Measurements from ENCODE around the gene MAPK14. TPM values are rescaled to one million over a fixed set of nuclear protein-coding genes. Genes with fewer than 3 reads are reported as not detected.
"Not testable (repeated sequence)": the region's sequence is repeated elsewhere in the genome, so short reads cannot be mapped to it uniquely, and the experiment has no call there.

MAPK14 gene
- total RNA-seq, 2 donors from 2014 or later, result 43.7 to 48.1 TPM

DNA sequence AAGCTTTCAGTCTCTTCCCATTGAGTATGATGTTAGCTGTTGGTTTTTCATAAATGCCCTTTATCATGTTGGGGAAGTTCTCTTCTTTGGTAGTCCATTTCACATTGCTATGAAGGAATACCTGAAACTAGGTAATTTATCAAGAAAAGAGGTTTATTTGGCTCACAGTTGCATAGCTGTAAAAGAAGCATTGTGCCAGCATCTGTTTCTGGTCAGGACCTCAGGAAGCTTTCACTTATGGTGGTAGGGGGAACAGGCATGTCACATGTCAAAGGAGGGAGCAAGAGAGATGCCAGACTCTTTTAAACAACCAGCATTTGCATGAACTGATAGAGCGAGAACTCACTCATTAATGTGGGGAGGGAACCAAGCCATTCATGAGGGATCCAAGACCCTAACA is 54.7 kb downstream of the MAPK14 start:
- H3K9me3 ChIP-seq (ENCODE audit: control insufficient read depth, low read length, poor library complexity, severe bottlenecking), result no peaks in the 10 kb centered on the region
- H3K4me3 Mint-ChIP-seq, result no peak overlapping the region
- ATAC-seq (no peak), DNase-seq (no peak)
- H3K27me3 Mint-ChIP-seq, result no peaks in the 10 kb centered on the region
- H3K27ac Mint-ChIP-seq, result peak overlapping the region; percentile 60
- peaks cover 4% of the 10 kb centered on the region for H3K4me1 Mint-ChIP-seq
- H3K36me3 Mint-ChIP-seq (ENCODE audit: low read depth), result peaks cover 18% of the 10 kb centered on the region

DNA sequence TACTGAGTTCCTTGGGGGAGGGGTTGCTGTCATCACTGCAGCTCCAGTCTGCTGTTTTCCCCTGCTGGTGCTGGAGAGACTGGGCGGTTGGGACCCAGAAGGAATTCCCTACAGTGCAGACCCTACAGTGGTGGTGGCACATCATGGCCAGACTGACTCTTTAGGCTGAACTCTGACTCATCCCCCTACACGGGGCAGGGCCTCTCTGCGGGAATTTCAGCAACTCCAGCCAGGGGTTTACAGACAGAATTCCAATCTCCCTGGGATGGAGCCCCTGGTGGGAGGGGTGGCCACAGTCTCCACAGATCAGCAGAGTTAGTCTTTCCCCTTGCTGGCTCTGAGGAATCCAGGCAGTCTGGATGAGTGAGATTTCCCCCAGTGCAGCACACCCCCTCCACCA is 55.8 kb downstream of the MAPK14 start:
- H3K4me3 Mint-ChIP-seq, result no peak overlapping the region
- peaks cover 18% of the 10 kb centered on the region for H3K36me3 Mint-ChIP-seq (ENCODE audit: low read depth)
- H3K4me1 Mint-ChIP-seq, result peaks cover 4% of the 10 kb centered on the region
- no peak for ATAC-seq
- no peaks in the 10 kb centered on the region for H3K27me3 Mint-ChIP-seq
- peak overlapping the region; percentile 60 for H3K27ac Mint-ChIP-seq
- no peaks in the 10 kb centered on the region for H3K9me3 ChIP-seq (ENCODE audit: control insufficient read depth, low read length, poor library complexity, severe bottlenecking)
- no peak for DNase-seq

DNA sequence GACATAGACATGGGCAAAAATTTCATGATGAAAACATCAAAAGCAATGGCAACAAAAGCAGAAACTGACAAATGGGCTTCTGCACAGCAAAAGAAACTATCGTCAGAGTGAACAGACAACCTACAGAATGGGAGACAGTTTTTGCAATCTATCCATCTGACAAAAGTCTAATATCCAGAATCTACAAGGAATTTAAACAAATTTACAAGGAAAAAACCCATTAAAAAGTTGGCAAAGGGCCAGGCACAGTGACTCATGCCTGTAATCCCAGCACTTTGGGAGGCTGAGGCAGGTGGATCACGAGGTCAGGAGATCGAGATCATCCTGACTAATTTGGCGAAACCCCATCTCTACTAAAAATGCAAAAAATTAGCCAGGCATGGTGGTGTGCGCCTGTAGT is 60.6 kb downstream of the MAPK14 start:
- not testable (repeated sequence) for DNase-seq; H3K36me3 Mint-ChIP-seq (ENCODE audit: low read depth); H3K4me3 Mint-ChIP-seq; H3K27me3 Mint-ChIP-seq; ATAC-seq; H3K9me3 ChIP-seq (ENCODE audit: control insufficient read depth, low read length, poor library complexity, severe bottlenecking); H3K27ac Mint-ChIP-seq; H3K4me1 Mint-ChIP-seq

DNA sequence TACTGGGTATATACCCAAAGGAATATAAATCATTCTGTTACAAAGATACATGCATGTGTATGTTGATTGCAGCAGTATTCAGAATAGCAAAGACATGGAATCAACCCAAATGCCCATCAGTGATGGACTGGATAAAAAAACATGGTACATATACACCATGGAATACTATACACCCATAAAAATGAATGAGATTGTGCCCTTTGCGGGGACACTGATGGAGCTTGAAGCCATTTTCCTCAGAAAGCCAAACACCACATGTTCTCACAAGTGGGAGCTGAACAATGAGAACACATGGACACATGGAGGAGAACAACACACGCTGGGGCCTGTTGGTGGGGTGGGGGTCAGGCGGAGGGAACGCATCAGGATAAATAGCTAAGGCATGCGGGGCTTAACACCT is 61.4 kb downstream of the MAPK14 start:
- DNase-seq, result no peak
- Mint-ChIP-seq H3K4me1 (peaks cover 5% of the 10 kb centered on the region), H3K4me3 (no peak overlapping the region), H3K27ac (no peak overlapping the region), H3K27me3 (no peaks in the 10 kb centered on the region), H3K36me3 (ENCODE audit: low read depth) (peaks cover 5% of the 10 kb centered on the region)
- H3K9me3 ChIP-seq (ENCODE audit: control insufficient read depth, low read length, poor library complexity, severe bottlenecking), result no peaks in the 10 kb centered on the region
- no peak for ATAC-seq

DNA sequence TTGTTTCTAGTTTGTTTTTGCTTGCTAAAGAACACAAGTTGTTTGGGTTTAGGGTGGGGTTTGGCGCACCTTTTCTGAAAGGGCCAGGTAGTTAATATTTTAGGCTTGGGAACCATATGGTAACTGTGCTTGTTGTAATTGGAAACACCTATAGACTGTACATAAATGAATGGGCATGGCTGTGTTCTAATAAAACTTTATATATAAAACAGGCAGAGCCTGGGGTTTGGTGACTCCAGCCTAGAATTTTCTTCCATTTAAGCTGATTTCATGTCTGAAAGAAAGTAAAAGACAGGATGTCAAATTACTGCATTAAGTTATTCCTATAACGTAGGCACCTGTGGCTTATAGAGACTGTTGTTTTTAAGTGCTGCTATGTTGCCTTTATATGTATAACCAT is 66.6 kb downstream of the MAPK14 start:
- H3K9me3 ChIP-seq (ENCODE audit: control insufficient read depth, low read length, poor library complexity, severe bottlenecking), result no peaks in the 10 kb centered on the region
- no peaks in the 10 kb centered on the region for H3K36me3 Mint-ChIP-seq (ENCODE audit: low read depth)
- H3K4me1 Mint-ChIP-seq, result peaks cover 9% of the 10 kb centered on the region
- no peak overlapping the region for H3K4me3 Mint-ChIP-seq
- DNase-seq (no peak), ATAC-seq (no peak)
- peak overlapping the region; percentile 37 for H3K27ac Mint-ChIP-seq
- H3K27me3 Mint-ChIP-seq, result no peaks in the 10 kb centered on the region

DNA sequence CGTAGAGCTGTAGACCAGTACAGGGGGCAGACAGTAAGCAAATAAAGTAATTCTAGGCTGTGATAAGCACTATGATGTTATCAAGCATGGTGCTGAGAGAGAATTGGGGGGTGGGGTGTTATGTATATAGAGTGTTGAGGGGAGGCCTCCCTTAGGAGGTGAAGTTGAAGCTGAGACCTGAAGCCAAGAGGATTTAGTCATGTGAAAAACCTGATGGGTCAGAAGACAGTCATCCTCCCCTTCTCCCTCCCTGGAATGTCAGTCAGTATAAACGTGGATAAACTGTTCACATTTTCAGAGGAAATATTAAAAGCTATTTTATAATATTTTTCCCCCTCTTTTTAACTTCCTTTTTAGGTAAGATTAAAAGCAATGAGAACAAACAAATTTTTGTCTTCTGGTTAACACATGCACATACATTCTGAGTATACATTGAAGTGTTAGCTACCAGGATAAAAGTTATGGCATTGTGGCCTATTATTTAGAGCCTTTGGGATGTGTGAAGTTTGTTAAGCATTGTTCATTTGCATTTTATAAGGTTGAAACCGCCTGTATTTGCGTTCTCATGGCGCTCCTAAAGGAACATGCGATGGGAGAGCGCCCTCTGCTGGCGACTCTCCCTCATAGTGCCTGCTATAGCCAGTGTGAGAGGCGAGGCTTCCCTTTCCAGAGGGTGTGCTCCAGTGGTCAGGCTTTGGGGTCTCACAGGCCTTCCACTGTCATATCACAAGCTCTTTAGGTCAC is 67.3 kb downstream of the MAPK14 start:
- H3K4me3 Mint-ChIP-seq, result no peak overlapping the region
- no peaks in the 10 kb centered on the region for H3K36me3 Mint-ChIP-seq (ENCODE audit: low read depth)
- H3K27ac Mint-ChIP-seq, result peak overlapping the region; percentile 37
- peak; percentile 88 for ATAC-seq
- no peaks in the 10 kb centered on the region for H3K9me3 ChIP-seq (ENCODE audit: control insufficient read depth, low read length, poor library complexity, severe bottlenecking)
- peaks cover 16% of the 10 kb centered on the region for H3K4me1 Mint-ChIP-seq
- DNase-seq, result peak; percentile 69 to 75 (median 73)
- no peaks in the 10 kb centered on the region for H3K27me3 Mint-ChIP-seq

DNA sequence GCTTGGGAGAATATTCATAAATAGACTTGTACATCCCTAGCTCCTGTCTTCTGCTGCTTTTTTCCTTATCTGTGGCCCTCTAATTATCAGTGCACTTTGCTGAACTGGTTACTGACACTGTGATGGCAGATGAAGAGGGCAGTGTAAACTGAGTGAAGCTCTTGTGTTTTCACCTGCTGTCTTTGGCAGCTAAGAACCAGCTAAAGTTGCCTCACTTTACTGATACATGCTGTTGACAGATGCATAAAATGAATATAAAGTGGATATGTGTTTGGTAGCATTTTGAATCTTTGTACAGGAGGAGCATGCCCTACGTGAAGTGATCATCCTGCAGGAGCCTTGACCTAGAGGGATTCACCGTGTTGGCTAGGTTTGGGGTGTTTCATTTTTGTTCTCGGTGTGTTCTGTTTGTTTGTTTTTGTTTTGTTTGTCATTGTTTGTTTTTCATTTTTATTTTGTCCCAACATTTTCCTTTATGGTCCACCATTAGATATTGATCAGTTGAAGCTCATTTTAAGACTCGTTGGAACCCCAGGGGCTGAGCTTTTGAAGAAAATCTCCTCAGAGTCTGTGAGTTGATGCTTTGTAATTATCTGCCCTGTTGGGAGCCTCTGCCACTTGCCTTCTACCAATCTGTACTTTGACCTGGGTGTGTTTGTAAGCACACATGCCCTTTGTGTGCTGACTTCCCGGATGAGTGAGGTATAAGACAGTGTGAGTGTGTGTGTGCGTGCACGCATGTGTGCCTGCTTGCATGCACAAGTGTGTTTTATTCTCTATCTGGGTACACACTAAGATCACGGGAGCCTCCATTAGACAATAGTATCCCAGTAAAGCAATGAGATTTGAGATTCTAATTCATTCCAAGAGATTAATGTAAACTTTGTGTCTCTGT is 68.1 kb downstream of the MAPK14 start:
- Mint-ChIP-seq H3K36me3 (ENCODE audit: low read depth) (no peaks in the 10 kb centered on the region), H3K4me1 (peaks cover 17% of the 10 kb centered on the region), H3K27me3 (no peaks in the 10 kb centered on the region), H3K4me3 (no peak overlapping the region), H3K27ac (no peak overlapping the region)
- ATAC-seq, result peak; percentile 9
- no peaks in the 10 kb centered on the region for H3K9me3 ChIP-seq (ENCODE audit: control insufficient read depth, low read length, poor library complexity, severe bottlenecking)
- no peak for DNase-seq

DNA sequence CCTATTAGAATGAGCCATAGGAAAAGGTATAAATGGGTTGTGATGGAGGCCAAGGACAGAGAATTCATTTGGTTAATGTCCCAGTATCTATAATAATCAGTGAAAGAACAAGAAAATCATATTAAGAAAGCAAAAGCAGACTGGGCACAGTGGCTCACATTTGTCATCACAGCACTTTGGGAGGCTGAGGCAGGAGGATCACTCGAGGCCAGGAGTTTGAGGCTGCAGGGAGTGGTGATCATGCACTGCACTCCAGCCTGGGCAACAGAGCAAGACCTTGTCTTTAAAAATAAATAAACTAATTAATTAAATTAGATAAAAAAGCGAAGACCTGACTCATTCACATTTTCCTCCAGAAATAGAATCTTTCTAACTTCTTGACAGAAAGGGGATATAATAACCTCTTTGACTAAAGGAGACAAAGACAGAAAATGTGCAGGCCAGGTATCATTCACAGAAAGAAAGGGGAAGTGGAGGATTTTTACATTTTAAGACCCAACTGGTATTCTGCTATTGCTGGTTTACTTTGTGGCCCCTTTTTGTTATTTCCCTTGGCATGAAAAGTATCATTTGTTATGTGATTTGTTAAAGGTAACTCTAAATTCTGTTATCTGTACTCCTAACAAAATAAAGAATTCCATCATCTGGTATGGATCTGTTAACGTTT is 70.8 kb downstream of the MAPK14 start:
- Mint-ChIP-seq H3K4me1 (peaks cover 17% of the 10 kb centered on the region), H3K27ac (peak overlapping the region; percentile 29), H3K4me3 (no peak overlapping the region), H3K27me3 (no peaks in the 10 kb centered on the region), H3K36me3 (ENCODE audit: low read depth) (peaks cover 3% of the 10 kb centered on the region)
- ATAC-seq, result no peak
- no peak for DNase-seq
- no peaks in the 10 kb centered on the region for H3K9me3 ChIP-seq (ENCODE audit: control insufficient read depth, low read length, poor library complexity, severe bottlenecking)

DNA sequence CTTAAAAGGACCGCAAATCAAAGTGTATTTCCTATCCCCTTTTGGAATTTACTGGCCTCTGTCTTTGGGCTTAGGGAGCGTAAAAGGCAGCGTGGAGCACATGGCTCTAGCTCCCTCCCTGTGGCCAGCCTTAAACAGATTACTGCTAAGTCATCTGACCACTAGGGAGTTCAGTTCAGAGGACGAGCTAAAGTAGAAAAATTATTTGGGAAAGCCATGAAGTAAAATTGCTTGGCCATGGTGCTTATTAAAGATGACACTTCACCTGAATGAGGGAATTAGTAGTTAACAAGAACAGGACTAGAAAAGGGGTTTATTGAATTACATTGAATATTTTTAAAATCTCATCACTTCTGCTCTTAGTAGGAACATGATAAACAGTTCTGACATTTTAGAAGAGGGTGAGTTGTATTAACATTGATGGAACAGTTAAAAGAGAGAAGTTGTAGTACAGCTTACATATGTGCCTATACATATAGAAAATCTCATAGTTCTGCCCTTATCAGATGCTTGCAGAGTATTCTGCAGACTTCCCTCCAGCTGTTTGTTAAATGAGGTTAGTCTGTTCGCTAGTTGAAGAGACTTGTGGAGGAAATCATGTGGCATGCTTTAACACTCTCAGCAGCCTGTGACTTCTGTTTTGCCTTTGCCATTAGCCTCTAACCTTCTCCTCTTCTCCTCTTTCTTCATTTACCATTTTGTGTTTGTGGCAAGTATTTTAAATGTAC is 71.5 kb downstream of the MAPK14 start:
- Mint-ChIP-seq H3K4me3 (no peak overlapping the region), H3K27me3 (no peaks in the 10 kb centered on the region), H3K36me3 (ENCODE audit: low read depth) (peaks cover 3% of the 10 kb centered on the region), H3K27ac (peak overlapping the region; percentile 29), H3K4me1 (peaks cover 20% of the 10 kb centered on the region)
- no peaks in the 10 kb centered on the region for H3K9me3 ChIP-seq (ENCODE audit: control insufficient read depth, low read length, poor library complexity, severe bottlenecking)
- ATAC-seq, result no peak
- DNase-seq, result no peak

DNA sequence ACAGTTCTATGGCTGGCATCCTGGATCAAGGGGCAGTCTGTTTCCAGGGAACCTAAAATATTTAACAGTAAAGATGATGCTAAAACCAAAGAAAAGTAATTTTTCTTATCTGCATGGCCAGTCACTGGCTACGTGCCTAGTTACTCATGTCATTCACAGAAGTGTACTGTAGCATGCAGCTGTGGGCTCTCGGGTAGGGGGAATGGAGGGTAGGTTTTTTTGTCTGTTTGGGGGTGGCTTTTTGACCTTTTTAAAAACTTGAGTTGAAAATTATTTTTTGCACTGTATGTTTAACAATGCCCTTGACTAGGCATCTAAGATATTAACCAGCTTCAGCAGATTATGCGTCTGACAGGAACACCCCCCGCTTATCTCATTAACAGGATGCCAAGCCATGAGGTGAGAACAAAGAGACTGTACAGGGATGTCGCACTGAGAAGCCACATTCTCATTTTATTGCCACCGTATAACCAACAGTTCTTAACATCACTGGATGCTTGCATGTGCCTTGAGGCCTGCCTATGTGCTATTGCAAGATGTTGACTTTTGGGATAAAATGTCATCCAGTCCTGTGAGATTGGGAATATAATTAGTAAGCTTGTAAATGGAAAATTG is 72.4 kb downstream of the MAPK14 start:
- peaks cover 3% of the 10 kb centered on the region for H3K36me3 Mint-ChIP-seq (ENCODE audit: low read depth)
- H3K27me3 Mint-ChIP-seq, result no peaks in the 10 kb centered on the region
- no peak overlapping the region for H3K4me3 Mint-ChIP-seq
- H3K27ac Mint-ChIP-seq, result peak overlapping the region; percentile 29
- peaks cover 18% of the 10 kb centered on the region for H3K4me1 Mint-ChIP-seq
- peak; percentile 84 for ATAC-seq
- DNase-seq, result no peak
- H3K9me3 ChIP-seq (ENCODE audit: control insufficient read depth, low read length, poor library complexity, severe bottlenecking), result no peaks in the 10 kb centered on the region

DNA sequence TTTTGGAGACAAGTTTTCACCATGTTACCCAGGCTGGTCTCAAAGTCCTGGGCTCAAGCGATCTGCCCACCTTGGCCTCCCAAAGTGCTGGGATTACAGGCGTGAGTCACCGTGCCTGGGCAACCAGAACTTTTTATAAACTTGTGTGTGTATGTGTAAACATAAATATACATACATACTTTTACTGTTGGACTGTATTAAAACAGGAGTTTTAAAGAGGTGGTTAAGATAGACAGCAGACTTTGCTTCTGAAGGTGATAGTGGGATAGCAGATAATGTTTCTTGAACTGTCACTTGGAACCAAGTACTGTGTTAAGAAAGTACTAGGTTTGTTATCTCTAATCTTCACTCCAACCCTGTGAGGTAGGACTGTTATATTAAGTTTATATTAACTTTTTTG is 74.1 kb downstream of the MAPK14 start:
- DNase-seq, result no peak
- H3K9me3 ChIP-seq (ENCODE audit: control insufficient read depth, low read length, poor library complexity, severe bottlenecking), result no peaks in the 10 kb centered on the region
- Mint-ChIP-seq H3K27ac (no peak overlapping the region), H3K4me3 (no peak overlapping the region), H3K36me3 (ENCODE audit: low read depth) (peaks cover 3% of the 10 kb centered on the region), H3K4me1 (peaks cover 18% of the 10 kb centered on the region), H3K27me3 (no peaks in the 10 kb centered on the region)
- ATAC-seq, result no peak

DNA sequence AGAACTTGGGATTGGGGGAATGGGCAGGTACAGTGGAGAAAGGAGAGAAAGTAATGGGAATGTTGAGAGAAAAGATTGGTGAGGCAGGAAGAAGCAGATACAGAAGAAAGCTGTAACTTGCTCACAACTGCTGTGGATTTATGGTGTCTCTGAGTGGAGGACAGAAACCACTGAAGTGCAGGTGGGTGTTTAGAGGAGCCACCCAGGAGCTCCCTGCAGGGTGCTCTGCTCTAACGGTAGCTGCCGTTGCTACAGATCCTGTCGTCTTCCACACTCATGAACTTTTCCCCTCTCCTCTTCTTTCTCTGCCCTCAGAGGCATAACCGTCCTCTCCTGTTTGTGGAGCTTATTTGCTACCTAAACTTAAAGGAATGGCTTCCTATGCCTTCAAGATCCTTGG is 75.2 kb downstream of the MAPK14 start:
- ATAC-seq (no peak), DNase-seq (no peak)
- H3K4me1 Mint-ChIP-seq, result peaks cover 18% of the 10 kb centered on the region
- peaks cover 3% of the 10 kb centered on the region for H3K36me3 Mint-ChIP-seq (ENCODE audit: low read depth)
- no peaks in the 10 kb centered on the region for H3K27me3 Mint-ChIP-seq
- H3K9me3 ChIP-seq (ENCODE audit: control insufficient read depth, low read length, poor library complexity, severe bottlenecking), result no peaks in the 10 kb centered on the region
- peak overlapping the region; percentile 19 for H3K27ac Mint-ChIP-seq
- H3K4me3 Mint-ChIP-seq, result no peak overlapping the region

Data from T-helper 17 cell (primary cell).